HG03571 (cell line): ENCODE results near the gene HELZ.
"Not testable (repeated sequence)": the region's sequence is repeated elsewhere in the genome, so short reads cannot be mapped to it uniquely, and the experiment has no call there.

ENCODE experiments used
- ATAC-seq: cut with Tn5 transposase; IDR thresholded peaks from one replicate; pipeline ENCODE4 v1.9.1; 2021; ENCODE audit not compliant: unreplicated experiment

Gene HELZ

GRCh38 chr17:67265436-67266019 is 20.5 kb upstream of the HELZ start:
- ATAC-seq, result no peak

DNA sequence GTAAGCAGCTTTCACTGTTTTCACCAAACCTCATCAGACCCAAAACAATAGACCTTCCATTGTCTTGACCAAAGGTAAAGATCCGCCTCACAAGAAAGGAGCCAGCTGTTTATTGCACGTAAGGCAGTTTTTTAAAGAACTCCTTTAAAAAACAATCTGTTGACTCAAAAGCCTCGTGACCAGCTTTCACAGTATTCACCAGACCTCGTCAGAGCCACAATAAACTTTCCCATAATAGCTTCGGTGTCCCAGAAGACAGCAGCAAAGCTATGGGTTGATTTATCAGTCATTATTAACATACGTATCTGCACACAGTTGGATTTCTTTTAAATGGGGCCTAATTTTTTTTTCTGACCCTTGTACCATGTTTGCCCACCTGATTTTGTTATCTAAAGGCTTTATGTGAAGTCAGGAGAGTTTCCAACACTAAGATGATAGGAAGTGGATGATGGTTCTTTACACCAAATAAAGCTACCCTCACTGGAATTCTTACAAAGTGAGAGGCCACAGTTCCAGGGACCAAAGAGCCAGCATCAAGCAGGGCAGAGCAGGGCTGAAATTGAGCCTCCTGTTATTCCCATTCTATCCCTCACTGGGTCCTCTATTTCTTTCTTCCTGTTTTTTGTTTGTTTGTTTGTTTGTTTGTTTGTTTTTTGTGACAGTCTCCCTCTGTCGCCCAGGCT is 17.6 kb upstream of the HELZ start:
- no peak for ATAC-seq

GRCh38 chr17:67260170-67260987 is 15.4 kb upstream of the HELZ start:
- ATAC-seq, result no peak

- no peak for ATAC-seq
Observed at GRCh38 chr17:67258821-67259468, 13.9 kb upstream of the HELZ start.

DNA sequence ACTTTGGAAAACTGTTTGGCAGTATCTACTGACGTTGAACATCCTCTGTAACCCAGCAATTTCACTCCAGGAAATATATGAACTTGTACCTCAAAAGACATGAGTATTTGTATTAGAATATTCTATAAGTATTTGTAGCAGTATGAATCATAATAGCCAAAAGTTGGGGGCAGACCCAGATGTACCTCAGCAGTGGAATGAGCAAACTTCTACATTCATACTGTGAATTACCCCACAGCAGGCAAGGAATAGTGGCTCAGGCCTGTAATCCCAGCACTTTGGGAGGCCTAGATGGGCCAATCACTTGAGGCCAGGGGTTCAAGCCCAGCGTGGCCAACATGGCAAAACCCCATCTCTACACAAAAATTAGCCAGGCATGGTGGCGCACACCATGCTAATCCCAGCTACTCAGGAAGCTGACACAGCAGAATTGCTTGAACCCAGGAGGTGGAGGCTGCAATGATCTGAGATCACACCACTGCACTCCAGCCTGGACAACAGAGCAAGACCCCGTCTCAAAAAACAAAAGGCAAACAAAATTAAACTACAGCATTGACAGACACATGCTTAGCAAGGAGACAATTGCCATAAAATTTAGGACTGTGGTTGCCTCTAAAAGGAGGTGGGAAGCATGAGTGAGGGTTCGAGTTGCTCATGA is 11.2 kb upstream of the HELZ start:
- no peak for ATAC-seq

DNA sequence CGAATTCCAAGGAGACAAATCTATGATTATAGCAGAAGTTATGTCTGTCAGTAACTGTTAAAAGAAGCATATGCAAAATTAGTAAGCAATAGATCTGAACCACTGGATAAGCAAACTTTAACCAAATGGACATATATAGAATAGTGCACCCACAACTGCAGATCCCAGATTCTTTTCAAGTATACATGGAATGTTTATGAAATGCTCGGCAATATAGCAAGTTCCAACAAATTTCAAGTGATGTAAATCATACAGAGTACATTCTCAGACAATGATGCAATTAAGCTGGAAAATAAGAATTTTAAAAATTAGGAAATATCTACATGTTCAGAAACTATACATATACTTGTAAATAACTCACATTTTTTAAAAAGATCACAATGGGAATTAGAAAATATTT is 8.4 kb upstream of the HELZ start:
- ATAC-seq, result no peak

GRCh38 chr17:67251586-67251985 is 6.6 kb upstream of the HELZ start:
- not testable (repeated sequence) for ATAC-seq

DNA sequence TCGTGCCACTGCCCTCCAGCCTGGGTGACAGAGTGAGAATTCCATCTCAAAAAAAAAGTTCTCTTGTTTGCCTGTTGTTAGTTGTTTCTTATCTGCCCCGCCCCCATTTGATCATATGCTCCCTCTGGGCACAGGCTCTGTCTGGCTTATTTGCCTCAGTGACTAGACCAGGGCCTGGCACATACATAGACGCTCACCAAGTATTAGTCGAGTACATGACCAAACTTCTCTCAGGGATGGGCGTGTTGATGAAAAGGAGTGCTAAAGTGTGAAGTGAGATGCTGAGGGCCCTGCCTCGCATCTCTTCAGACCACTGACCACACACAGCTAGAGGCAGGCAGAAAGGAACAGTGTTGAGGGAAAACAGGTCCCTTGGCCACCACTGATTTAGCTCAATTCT is 3.3 kb upstream of the HELZ start:
- no peak for ATAC-seq

DNA sequence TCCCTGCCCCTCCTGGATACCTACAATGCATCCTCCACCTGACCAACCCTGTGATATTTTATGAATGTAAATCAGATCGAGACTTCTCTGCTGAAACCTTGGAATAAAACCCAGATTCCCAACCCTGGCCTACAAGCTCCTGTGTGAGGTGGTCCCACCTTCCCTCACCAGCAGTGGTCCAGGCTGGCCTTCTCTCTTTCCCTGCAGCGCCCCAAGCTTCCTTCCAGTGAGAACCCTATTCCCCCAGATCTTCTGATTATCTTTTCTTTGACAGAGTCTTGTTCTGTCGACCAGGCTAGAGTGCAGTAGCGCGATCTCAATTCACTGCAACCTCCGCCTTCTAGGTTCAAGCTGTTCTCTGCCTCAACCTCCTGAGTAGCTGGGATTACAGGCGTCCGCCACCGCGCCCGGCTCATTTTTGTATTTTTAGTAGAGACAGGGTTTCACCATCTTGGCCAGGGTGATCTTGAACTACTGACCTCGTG is 2.5 kb upstream of the HELZ start:
- ATAC-seq, result no peak

GRCh38 chr17:67246653-67247415 is 1.8 kb upstream of the HELZ start:
- ATAC-seq, result no peak

- ATAC-seq, result no peak
Observed at GRCh38 chr17:67246403-67246652, 1.3 kb upstream of the HELZ start.

GRCh38 chr17:67245694-67246402 is 852 bp upstream of the HELZ start:
- ATAC-seq, result no peak

GRCh38 chr17:67244431-67245072 is 444 bp downstream of the HELZ start:
- peak; percentile 21 for ATAC-seq

GRCh38 chr17:67243284-67243683 is 1.7 kb downstream of the HELZ start:
- no peak for ATAC-seq

DNA sequence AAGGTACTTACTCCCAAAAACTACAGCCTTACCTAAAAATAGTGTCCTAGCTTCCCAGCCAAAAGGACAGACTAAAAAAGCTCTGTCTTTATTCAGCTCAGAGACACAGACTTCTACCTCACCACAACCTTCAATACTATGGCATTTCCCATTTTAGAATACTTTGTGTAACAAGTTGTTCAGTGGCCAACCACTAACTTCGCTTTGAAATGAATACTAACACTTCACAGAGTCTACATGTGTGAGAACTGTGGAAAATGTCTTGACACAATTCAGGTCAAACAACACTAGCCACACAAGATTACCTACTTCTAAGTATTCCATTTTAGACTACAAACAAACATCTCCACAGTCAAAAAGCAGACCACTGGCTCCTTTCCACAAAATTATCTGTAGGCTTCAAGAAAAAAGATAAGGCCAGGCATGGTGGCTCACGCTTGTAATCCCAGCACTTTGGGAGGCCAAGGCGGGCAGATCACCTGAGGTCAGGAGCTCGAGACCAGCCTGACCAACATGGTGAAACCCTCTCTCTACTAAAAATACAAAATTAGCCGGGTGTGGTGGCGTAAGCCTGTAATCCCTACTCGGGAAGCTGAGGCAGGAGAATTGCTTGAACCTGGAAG is 3.2 kb downstream of the HELZ start:
- ATAC-seq, result no peak

- no peak for ATAC-seq
Observed at GRCh38 chr17:67239597-67239996, 5.4 kb downstream of the HELZ start.

GRCh38 chr17:67238991-67239390 is 6.0 kb downstream of the HELZ start:
- no peak for ATAC-seq

DNA sequence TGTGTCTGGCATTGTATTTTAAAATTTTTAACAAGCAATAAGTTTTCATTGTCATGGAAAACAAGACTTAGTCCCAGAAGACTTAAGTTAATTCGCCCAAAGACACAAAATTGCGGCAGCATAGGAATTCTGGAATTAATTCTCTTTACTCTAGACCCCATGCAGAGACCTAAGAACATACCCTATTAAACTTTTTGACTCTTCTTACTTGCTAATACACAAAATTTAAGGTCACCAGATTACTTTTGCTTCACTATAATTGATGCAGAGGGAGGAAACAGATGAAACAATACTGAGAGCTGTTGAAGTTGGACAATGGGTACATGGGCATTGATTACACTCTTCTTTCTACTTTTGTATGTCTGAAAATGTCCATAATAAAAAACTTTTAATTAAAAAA is 12.6 kb downstream of the HELZ start:
- no peak for ATAC-seq
